K562 (cell line): ENCODE measurements around the gene DMWD. TPM values are rescaled to one million over a fixed set of nuclear protein-coding genes. Genes with fewer than 3 reads are reported as not detected.

Experiments
- ATAC-seq: fragments of 200-7000 bp; cut with Tn5 transposase; 3 replicates; pipeline ENCODE4 v1.9.1; 2020; ENCODE audit warnings: moderate library complexity
- BruUV-seq: library from RNA; stranded (reverse); fragments of 400-500 nt; replicated peaks from 2 replicates; lab custom pipeline; 2021; lab: Mats Ljungman, UMichigan
- CTCF ChIA-PET: fragments of 300-600 bp; formaldehyde crosslinking; extraction: SDS; loops from one replicate; lab custom pipeline; 2021; ENCODE audit warnings: low intra/inter-chr PET ratio; lab: Yijun Ruan, JAX
- POLR2A ChIA-PET: fragments of 300-600, 350-650 bp; sonication (Branson Sonifier 250); formaldehyde crosslinking; extraction: SDS; loops from one replicate; lab custom pipeline; 2021; ENCODE audit warnings: antibody characterized with exemption, inconsistent platforms; lab: Yijun Ruan, JAX
- DNase-seq, 4 experiments: peaks; one replicate each; pipeline versions ENCODE4 v3.0.0 to v3.0.0-alpha.2; 2011 to 2018; ENCODE audit warnings: low spot score in 3 of 4, mixed read lengths in 3 of 4; ENCODE audit errors: extremely low read depth in 1 of 4
- FAIRE-seq: peaks from 2 replicates; lab custom pipeline; 2011; peaks lifted over from hg19 to GRCh38; lab: Jason Lieb, UNC
- H2AFZ ChIP-seq: 2 replicates; pipeline ENCODE4 v1.6.0; 2011; ENCODE audit warnings: low read depth, low read length, control low read depth, inconsistent platforms
- H3K27ac ChIP-seq: fragments of 200-600 bp; 3 replicates; pipeline ENCODE4 v1.8.0; 2011; ENCODE audit warnings: low read depth, mild to moderate bottlenecking, control low read depth, inconsistent platforms, low read length, moderate library complexity, mixed read lengths; ENCODE audit errors: extremely low read depth
- H3K27me3 ChIP-seq, 2 experiments: fragments of 300-600 bp in 1 of 2; 2 replicates in 1 of 2; 3 replicates in 1 of 2; pipeline versions ENCODE4 v1.6.0 to v1.8.0; 2011; ENCODE audit warnings: inconsistent platforms in 2 of 2, low read length in 2 of 2, mild to moderate bottlenecking in 1 of 2, mixed read lengths in 1 of 2, moderate library complexity in 1 of 2; ENCODE audit not compliant: control insufficient read depth in 2 of 2, insufficient read depth in 2 of 2
- H3K36me3 ChIP-seq: fragments of 300-600 bp; 3 replicates; pipeline ENCODE4 v1.8.0; 2011; ENCODE audit warnings: mild to moderate bottlenecking, low read length, inconsistent platforms; ENCODE audit not compliant: control insufficient read depth, insufficient read depth
- H3K4me1 ChIP-seq, 2 experiments: fragments of 200-600 bp in 1 of 2; replicated peaks in 1 of 2; 2 replicates in 1 of 2; 3 replicates in 1 of 2; pipeline versions ENCODE4 v1.5.1 to v1.8.0; 2011; ENCODE audit warnings: inconsistent platforms in 2 of 2, low read length in 2 of 2, mild to moderate bottlenecking in 1 of 2, mixed read lengths in 1 of 2, moderate library complexity in 1 of 2; ENCODE audit not compliant: control insufficient read depth in 2 of 2, insufficient read depth in 2 of 2
- H3K4me2 ChIP-seq: 2 replicates; pipeline ENCODE4 v1.6.1; 2011; ENCODE audit warnings: low read length, control low read depth, inconsistent platforms, mixed read lengths; ENCODE audit not compliant: insufficient read depth
- H3K4me3 ChIP-seq: fragments of 200-600 bp; sonication (generic), shearing (Covaris generic); 2 replicates; pipeline ENCODE4 v1.5.1; 2016; ENCODE audit warnings: control low read depth, inconsistent platforms
- H3K79me2 ChIP-seq: fragments of 200-600 bp; 3 replicates; pipeline ENCODE4 v1.8.0; 2011; ENCODE audit warnings: low read length, inconsistent platforms; ENCODE audit not compliant: control insufficient read depth, insufficient read depth
- H3K9ac ChIP-seq, 2 experiments: 2 replicates each; pipeline versions ENCODE4 v1.6.0 to v1.6.1; 2011; ENCODE audit warnings: low read depth in 2 of 2, low read length in 2 of 2, control low read depth in 1 of 2, inconsistent platforms in 1 of 2, mild to moderate bottlenecking in 1 of 2, mixed read lengths in 1 of 2; ENCODE audit not compliant: insufficient read depth in 1 of 2
- H3K9me1 ChIP-seq: one replicate; pipeline ENCODE4 v1.6.0; 2011; ENCODE audit warnings: inconsistent platforms, mild to moderate bottlenecking, low read length, moderate library complexity; ENCODE audit not compliant: control insufficient read depth, insufficient read depth
- H3K9me3 ChIP-seq: replicated peaks from 2 replicates; pipeline ENCODE4 v1.5.1; 2011; ENCODE audit warnings: low read depth, low read length, inconsistent platforms; ENCODE audit not compliant: control insufficient read depth, insufficient read depth
- H4K20me1 ChIP-seq: replicated peaks from 2 replicates; pipeline ENCODE4 v1.6.1; 2011; ENCODE audit warnings: low read length, inconsistent platforms, mixed read lengths; ENCODE audit not compliant: control insufficient read depth, insufficient read depth
- CCAR2 ChIP-seq: fragments of 200-400 bp; formaldehyde crosslinking; IDR thresholded peaks from 2 replicates; pipeline ENCODE4 v1.6.1; 2017; ENCODE audit warnings: mild to moderate bottlenecking, low read depth, low read length
- DNMT1 ChIP-seq: fragments of 450-650 bp; IDR thresholded peaks from 2 replicates; pipeline ENCODE4 v1.6.1; 2016; ENCODE audit warnings: antibody characterized with exemption, mild to moderate bottlenecking
- POLR2G ChIP-seq: fragments of 200-400 bp; formaldehyde crosslinking; IDR thresholded peaks from 2 replicates; pipeline ENCODE4 v1.6.1; 2017; ENCODE audit warnings: low read depth, mild to moderate bottlenecking, antibody characterized with exemption, low read length, moderate library complexity
- RBM22 ChIP-seq: fragments of 200-400 bp; formaldehyde crosslinking; IDR thresholded peaks from 2 replicates; pipeline ENCODE4 v1.6.1; 2018; ENCODE audit warnings: low read length, low read depth; ENCODE audit not compliant: poor library complexity, severe bottlenecking
- TCF7L2 ChIP-seq: fragments of 150-350 bp; IDR thresholded peaks from 2 replicates; pipeline ENCODE4 v1.6.1; 2016; ENCODE audit warnings: low read depth, mild to moderate bottlenecking, low read length, moderate library complexity
- ZNF717 ChIP-seq: fragments of 250-450 bp; sonication (Bioruptor Pico); IDR thresholded peaks from 2 replicates; pipeline ENCODE4 v1.5.0; 2021
- WGBS: fragments of 100-300 bp; shearing (Covaris generic); methylation state at CpG from one replicate; pipeline ENCODE4 v1.1.6; 2016; ENCODE audit warnings: low coverage, mixed read lengths; ENCODE audit not compliant: insufficient coverage; ENCODE audit errors: missing lambda C conversion rate; 5-methylcytosine and 5-hydroxymethylcytosine counted together
- in situ Hi-C: fragments of 300-500 bp; cut with MboI; formaldehyde crosslinking; loops from 4 replicates; pipeline ENCODE4 v1.15.0; 2018; ENCODE audit warnings: inconsistent platforms, mixed read lengths
- intact Hi-C: fragments of 100-400 bp; cut with micrococcal nuclease; formaldehyde crosslinking; loops from 2 replicates; pipeline ENCODE4 v1.14.2; 2022
- polyA plus RNA-seq, 8 experiments: library from polyadenylated mRNA; depleted of rRNA in 4 of 8; stranded (reverse) in 5 of 8; unstranded in 3 of 8; fragments of >200 nt; fragmentation: Nextera tagmentation in 2 of 8; fragmentation: Illumina TruSeq in 1 of 8; extraction: Ambion mirVana in 2 of 8; extraction: Trizol in 1 of 8; gene quantifications; 2 replicates each; pipeline versions ENCODE4 v1.2.1 to v1.2.3, GENCODE V29; 2011 to 2014; ENCODE audit warnings: inconsistent platforms in 1 of 8, missing spikeins in 1 of 8
- total RNA-seq, 7 experiments: library from RNA; depleted of rRNA in 6 of 7; stranded (reverse); fragments of >200 nt in 6 of 7; fragmentation: Illumina TruSeq in 2 of 7; extraction: Trizol in 2 of 7; gene quantifications; 2 replicates each; pipeline versions ENCODE4 v1.2.1 to v1.2.3, GENCODE V29; 2011 to 2021; ENCODE audit warnings: low replicate concordance in 1 of 7
- TF ChIP-seq, protein P1 (sequence below): sonication (generic); formaldehyde crosslinking; IDR thresholded peaks from 2 replicates; pipeline ENCODE4 v1.8.1; 2023; ENCODE audit warnings: mild to moderate bottlenecking, missing genetic modification reagents
- TF ChIP-seq, protein P2 (sequence below): sonication (generic); formaldehyde crosslinking; IDR thresholded peaks from 2 replicates; pipeline ENCODE4 v1.8.1; 2023; ENCODE audit warnings: mild to moderate bottlenecking, missing genetic modification reagents, moderate library complexity

The DMWD gene
- total and polyA plus RNA-seq, 9 of the 15 experiments (the other 6 are each of a cell fraction or from before 2014, with no cell fraction given) = 4.7 to 54.6 (median 19.0) TPM

DNA sequence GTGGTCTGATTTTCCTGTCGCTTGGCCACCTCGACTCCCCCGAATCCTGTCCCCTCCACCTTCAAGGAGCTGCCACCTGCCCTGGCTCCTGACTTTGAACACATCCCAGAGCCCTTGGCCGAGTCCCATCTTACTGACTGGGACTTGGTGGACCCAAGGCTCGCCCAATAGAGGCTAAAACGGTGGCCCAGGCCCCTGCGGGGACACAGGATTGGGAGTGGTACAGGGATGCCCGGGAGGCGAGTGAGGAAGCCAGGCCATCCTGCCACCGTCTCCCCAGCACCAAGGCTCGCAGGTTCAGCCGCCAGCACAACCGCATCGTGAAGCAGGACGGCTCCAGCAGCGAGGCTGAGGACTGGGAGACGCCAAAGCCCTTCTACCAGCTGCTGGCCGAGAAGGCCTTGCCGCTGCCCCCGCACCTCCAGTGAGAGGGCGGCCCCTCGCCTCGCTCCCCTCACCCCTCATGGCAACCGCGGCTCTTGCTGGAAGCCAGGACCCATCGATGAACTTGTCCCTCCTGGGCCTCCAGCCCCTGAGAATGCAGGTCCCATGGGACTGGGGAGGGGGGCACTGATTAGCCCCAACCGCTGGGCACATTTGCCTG, 28.9 kb downstream of the DMWD start:
- H3K36me3 ChIP-seq = no peaks in the 10 kb centered on the region; the same call in 2 of the 3 replicates
- BruUV-seq = no TSS peak
- no peaks in the 10 kb centered on the region for H4K20me1 ChIP-seq
- H2AFZ ChIP-seq = no peak overlapping the region
- no peak overlapping the region for H3K27ac ChIP-seq
- H3K4me2 ChIP-seq = no peak overlapping the region
- POLR2A ChIA-PET = interaction anchor here (0.6 to 1.3 kb wide), 3 partner anchors 9 to 99 kb away, joined by 3 to 4 read pairs (median 3); partner anchors contain the start of gene SYMPK
- WGBS = 56% methylated on average over 18 of the region's 27 CpGs
- CTCF ChIA-PET = no interaction called here
- no peak overlapping the region for H3K4me3 ChIP-seq
- no peaks in the 10 kb centered on the region; a peak in 1 of 5 replicates for H3K27me3 ChIP-seq
- in situ Hi-C loops (no loop called here), intact Hi-C loops (no loop called here)
- peak overlapping the region in 1 of 2 experiments; percentile 48; a peak in 2 of 4 replicates for H3K9ac ChIP-seq
- H3K4me1 ChIP-seq = peaks cover 6 to 70% of the 10 kb centered on the region in 2 experiments; a peak in 4 of 5 replicates
- H3K9me1 ChIP-seq = no peaks in the 10 kb centered on the region
- H3K9me3 ChIP-seq = no peaks in the 10 kb centered on the region
- FAIRE-seq (no peak), ATAC-seq (no peak), DNase-seq (no peak)
- TF ChIP-seq DNMT1 (no peak), CCAR2 (no peak), POLR2G (peak; percentile 62; the same call in 1 of the 2 replicates), RBM22 (peak; percentile 33), ZNF717 (no peak), TCF7L2 (no peak)
- TF ChIP-seq, protein P1, sequence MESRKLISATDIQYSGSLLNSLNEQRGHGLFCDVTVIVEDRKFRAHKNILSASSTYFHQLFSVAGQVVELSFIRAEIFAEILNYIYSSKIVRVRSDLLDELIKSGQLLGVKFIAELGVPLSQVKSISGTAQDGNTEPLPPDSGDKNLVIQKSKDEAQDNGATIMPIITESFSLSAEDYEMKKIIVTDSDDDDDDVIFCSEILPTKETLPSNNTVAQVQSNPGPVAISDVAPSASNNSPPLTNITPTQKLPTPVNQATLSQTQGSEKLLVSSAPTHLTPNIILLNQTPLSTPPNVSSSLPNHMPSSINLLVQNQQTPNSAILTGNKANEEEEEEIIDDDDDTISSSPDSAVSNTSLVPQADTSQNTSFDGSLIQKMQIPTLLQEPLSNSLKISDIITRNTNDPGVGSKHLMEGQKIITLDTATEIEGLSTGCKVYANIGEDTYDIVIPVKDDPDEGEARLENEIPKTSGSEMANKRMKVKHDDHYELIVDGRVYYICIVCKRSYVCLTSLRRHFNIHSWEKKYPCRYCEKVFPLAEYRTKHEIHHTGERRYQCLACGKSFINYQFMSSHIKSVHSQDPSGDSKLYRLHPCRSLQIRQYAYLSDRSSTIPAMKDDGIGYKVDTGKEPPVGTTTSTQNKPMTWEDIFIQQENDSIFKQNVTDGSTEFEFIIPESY (CRISPR knock-in tag) = peak; percentile 26; the same call in 1 of the 2 replicates
- TF ChIP-seq, protein P2, sequence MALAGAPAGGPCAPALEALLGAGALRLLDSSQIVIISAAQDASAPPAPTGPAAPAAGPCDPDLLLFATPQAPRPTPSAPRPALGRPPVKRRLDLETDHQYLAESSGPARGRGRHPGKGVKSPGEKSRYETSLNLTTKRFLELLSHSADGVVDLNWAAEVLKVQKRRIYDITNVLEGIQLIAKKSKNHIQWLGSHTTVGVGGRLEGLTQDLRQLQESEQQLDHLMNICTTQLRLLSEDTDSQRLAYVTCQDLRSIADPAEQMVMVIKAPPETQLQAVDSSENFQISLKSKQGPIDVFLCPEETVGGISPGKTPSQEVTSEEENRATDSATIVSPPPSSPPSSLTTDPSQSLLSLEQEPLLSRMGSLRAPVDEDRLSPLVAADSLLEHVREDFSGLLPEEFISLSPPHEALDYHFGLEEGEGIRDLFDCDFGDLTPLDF (CRISPR knock-in tag) = no peak
- H3K79me2 ChIP-seq = peaks cover 17% of the 10 kb centered on the region; the same call in 2 of the 3 replicates
